K562 (cell line): ENCODE measurements around the gene TIMM44. TPM values are rescaled to one million over a fixed set of nuclear protein-coding genes. Genes with fewer than 3 reads are reported as not detected.

Experiments
- ARID1B ChIP-seq: fragments of 450-650 bp; IDR thresholded peaks from 2 replicates; pipeline ENCODE4 v1.6.1; 2016; ENCODE audit warnings: antibody characterized with exemption, mild to moderate bottlenecking, inconsistent platforms
- ARNT ChIP-seq, 2 experiments: fragments of 450-650 bp; IDR thresholded peaks; 2 replicates each; pipeline ENCODE4 v1.6.1; 2016; ENCODE audit warnings: mild to moderate bottlenecking in 1 of 2
- CEBPB ChIP-seq: fragments of 450-650 bp; IDR thresholded peaks from 2 replicates; pipeline ENCODE4 v1.6.1; 2016; ENCODE audit warnings: missing genetic modification characterization, missing compliant biosample characterization
- JUND ChIP-seq, 2 experiments: IDR thresholded peaks; 2 replicates in 1 of 2; 3 replicates in 1 of 2; pipeline ENCODE4 v1.6.1; 2011; ENCODE audit warnings: borderline replicate concordance in 2 of 2, low read depth in 2 of 2, low read length in 2 of 2, improper control_type of control experiment in 1 of 2, missing biosample characterization in 1 of 2, missing genetic modification characterization in 1 of 2, missing genetic modification reagents in 1 of 2
- MIER1 ChIP-seq: fragments of 450-650 bp; IDR thresholded peaks from 2 replicates; pipeline ENCODE4 v1.6.1; 2016; ENCODE audit warnings: antibody characterized with exemption, mild to moderate bottlenecking, low read depth
- MITF ChIP-seq: IDR thresholded peaks from 2 replicates; pipeline ENCODE4 v1.6.1; 2014; ENCODE audit warnings: antibody characterized with exemption
- MTA1 ChIP-seq: fragments of 450-650 bp; IDR thresholded peaks from 2 replicates; pipeline ENCODE4 v1.6.1; 2017; ENCODE audit warnings: borderline replicate concordance
- PYGO2 ChIP-seq: fragments of 450-650 bp; IDR thresholded peaks from 2 replicates; pipeline ENCODE4 v1.6.1; 2016; ENCODE audit warnings: mild to moderate bottlenecking, missing genetic modification characterization, moderate library complexity, missing compliant biosample characterization
- RAD51 ChIP-seq: fragments of 450-650 bp; IDR thresholded peaks from 2 replicates; pipeline ENCODE4 v1.7.1; 2016; ENCODE audit warnings: low read depth, mild to moderate bottlenecking, borderline replicate concordance
- RBM34 ChIP-seq: fragments of 200-400 bp; formaldehyde crosslinking; IDR thresholded peaks from 2 replicates; pipeline ENCODE4 v1.6.1; 2018; ENCODE audit warnings: low read length, borderline replicate concordance; ENCODE audit not compliant: insufficient read depth
- RCOR1 ChIP-seq, 2 experiments: IDR thresholded peaks; 2 replicates each; pipeline ENCODE4 v1.6.1; 2012; ENCODE audit warnings: low read depth in 2 of 2, low read length in 2 of 2, borderline replicate concordance in 1 of 2, improper control_type of control experiment in 1 of 2
- SAP30 ChIP-seq: fragments of 200-600 bp; sonication (generic); IDR thresholded peaks from 2 replicates; pipeline ENCODE4 v1.6.1; 2012; ENCODE audit warnings: borderline replicate concordance, low read depth, mild to moderate bottlenecking, moderate library complexity, low read length, control low read depth, inconsistent platforms; ENCODE audit not compliant: insufficient read depth, poor library complexity, severe bottlenecking
- ZBTB12 ChIP-seq: fragments of 250-450 bp; sonication (Bioruptor Pico); IDR thresholded peaks from 2 replicates; pipeline ENCODE4 v1.4.0; 2020
- ZNF121 ChIP-seq: sonication (generic); formaldehyde crosslinking; conservative IDR thresholded peaks from 2 replicates; pipeline ENCODE4 v1.8.0; 2022; ENCODE audit warnings: missing genetic modification reagents
- ZNF384 ChIP-seq: IDR thresholded peaks from 2 replicates; pipeline ENCODE4 v1.6.1; 2012; ENCODE audit warnings: low read depth, low read length, improper control_type of control experiment
- ZZZ3 ChIP-seq: fragments of 450-650 bp; IDR thresholded peaks from 2 replicates; pipeline ENCODE4 v1.6.1; 2016; ENCODE audit warnings: antibody characterized with exemption, mild to moderate bottlenecking, moderate library complexity
- polyA plus RNA-seq, 8 experiments: library from polyadenylated mRNA; depleted of rRNA in 4 of 8; stranded (reverse) in 5 of 8; unstranded in 3 of 8; fragments of >200 nt; fragmentation: Nextera tagmentation in 2 of 8; fragmentation: Illumina TruSeq in 1 of 8; extraction: Ambion mirVana in 2 of 8; extraction: Trizol in 1 of 8; gene quantifications; 2 replicates each; pipeline versions ENCODE4 v1.2.1 to v1.2.3, GENCODE V29; 2011 to 2014; ENCODE audit warnings: inconsistent platforms in 1 of 8, missing spikeins in 1 of 8
- total RNA-seq, 7 experiments: library from RNA; depleted of rRNA in 6 of 7; stranded (reverse); fragments of >200 nt in 6 of 7; fragmentation: Illumina TruSeq in 2 of 7; extraction: Trizol in 2 of 7; gene quantifications; 2 replicates each; pipeline versions ENCODE4 v1.2.1 to v1.2.3, GENCODE V29; 2011 to 2021; ENCODE audit warnings: low replicate concordance in 1 of 7
- TF ChIP-seq, protein P1 (sequence below): fragments of 250-450 bp; sonication (Bioruptor Pico); IDR thresholded peaks from 2 replicates; pipeline ENCODE4 v1.9.0; 2021; ENCODE audit warnings: mild to moderate bottlenecking
- TF ChIP-seq, protein P2 (sequence below): fragments of 250-450 bp; sonication (Bioruptor Pico); IDR thresholded peaks from 2 replicates; pipeline ENCODE4 v1.8.0; 2022; ENCODE audit warnings: inconsistent platforms, mild to moderate bottlenecking, moderate library complexity, borderline replicate concordance
- TF ChIP-seq, protein P3 (sequence below): fragments of 250-450 bp; sonication (Bioruptor Pico); IDR thresholded peaks from 2 replicates; pipeline ENCODE4 v1.8.0; 2021; ENCODE audit warnings: mild to moderate bottlenecking, moderate library complexity

The TIMM44 gene
- total and polyA plus RNA-seq, 9 of the 15 experiments (the other 6 are each of a cell fraction or from before 2014, with no cell fraction given), result 10.3 to 231 (median 89.3) TPM

DNA sequence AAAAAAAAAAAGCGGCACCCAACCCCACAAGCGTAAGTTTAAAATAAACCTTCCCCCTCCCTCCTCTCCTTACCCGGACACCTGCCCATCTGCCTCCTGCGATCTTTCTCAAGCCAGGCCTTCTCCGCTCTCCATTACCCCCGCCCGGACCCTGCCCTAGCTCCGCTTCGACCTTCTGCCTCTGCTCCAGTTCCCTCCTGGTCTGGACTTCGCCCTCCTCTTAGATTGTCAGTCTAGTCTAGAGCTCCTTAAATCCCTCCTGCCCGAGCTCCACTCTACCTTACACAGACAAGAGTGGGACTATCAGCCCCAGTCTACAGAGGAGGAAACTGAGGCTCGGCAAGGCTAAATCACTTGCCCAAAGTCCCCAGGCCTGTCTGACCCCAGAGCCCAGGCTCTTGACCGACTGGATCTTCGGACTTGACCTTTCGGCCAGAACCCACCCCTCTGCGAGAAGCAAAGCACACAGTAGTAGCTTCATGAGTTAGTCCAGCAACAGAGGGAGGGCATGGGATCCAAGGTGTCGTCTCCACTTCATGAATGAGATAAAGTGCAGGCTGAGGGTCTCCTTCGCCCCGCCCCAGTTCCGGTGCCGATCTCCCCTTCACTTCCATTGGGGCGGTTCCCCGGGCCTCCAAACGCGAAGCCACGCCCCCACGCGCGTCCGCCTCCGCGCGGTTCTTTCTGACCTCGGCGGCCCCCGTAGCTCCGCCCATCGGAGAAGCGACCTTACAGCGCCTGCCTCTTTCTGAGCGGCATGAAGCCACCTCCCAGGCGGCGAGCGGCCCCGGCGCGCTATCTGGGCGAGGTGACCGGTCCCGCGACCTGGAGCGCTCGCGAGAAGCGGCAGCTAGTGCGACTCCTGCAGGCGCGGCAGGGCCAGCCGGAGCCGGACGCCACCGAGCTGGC is 23.6 kb downstream of the TIMM44 start, which contains the start of gene SNAPC2 (continued):
- TF ChIP-seq MIER1, result 0 out of 2 replicates have a peak, but pooled peaks have one; percentile 63
- TF ChIP-seq JUND (IDR thresholded peaks at IDR 0.05; ENCODE audit: borderline replicate concordance, low read depth, low read length), result 0 out of 2 replicates have a peak, but pooled peaks have one; percentile 19
- TF ChIP-seq JUND (tag; IDR thresholded peaks at IDR 0.05; ENCODE audit: borderline replicate concordance, low read depth, low read length), result peak; percentile 25; the same call in 1 of the 3 replicates
- TF ChIP-seq MITF, result no peak
- TF ChIP-seq, protein P1, sequence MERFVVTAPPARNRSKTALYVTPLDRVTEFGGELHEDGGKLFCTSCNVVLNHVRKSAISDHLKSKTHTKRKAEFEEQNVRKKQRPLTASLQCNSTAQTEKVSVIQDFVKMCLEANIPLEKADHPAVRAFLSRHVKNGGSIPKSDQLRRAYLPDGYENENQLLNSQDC (CRISPR knock-in tag), result no peak
- TF ChIP-seq, protein P2, sequence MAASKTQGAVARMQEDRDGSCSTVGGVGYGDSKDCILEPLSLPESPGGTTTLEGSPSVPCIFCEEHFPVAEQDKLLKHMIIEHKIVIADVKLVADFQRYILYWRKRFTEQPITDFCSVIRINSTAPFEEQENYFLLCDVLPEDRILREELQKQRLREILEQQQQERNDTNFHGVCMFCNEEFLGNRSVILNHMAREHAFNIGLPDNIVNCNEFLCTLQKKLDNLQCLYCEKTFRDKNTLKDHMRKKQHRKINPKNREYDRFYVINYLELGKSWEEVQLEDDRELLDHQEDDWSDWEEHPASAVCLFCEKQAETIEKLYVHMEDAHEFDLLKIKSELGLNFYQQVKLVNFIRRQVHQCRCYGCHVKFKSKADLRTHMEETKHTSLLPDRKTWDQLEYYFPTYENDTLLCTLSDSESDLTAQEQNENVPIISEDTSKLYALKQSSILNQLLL (CRISPR knock-in tag), result no peak
- no peak for TF ChIP-seq ZNF121 (CRISPR knock-in tag)
- no peak for TF ChIP-seq ZNF384
- no peak for TF ChIP-seq CEBPB (tag)
- TF ChIP-seq, protein P3, sequence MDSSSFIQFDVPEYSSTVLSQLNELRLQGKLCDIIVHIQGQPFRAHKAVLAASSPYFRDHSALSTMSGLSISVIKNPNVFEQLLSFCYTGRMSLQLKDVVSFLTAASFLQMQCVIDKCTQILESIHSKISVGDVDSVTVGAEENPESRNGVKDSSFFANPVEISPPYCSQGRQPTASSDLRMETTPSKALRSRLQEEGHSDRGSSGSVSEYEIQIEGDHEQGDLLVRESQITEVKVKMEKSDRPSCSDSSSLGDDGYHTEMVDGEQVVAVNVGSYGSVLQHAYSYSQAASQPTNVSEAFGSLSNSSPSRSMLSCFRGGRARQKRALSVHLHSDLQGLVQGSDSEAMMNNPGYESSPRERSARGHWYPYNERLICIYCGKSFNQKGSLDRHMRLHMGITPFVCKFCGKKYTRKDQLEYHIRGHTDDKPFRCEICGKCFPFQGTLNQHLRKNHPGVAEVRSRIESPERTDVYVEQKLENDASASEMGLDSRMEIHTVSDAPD (CRISPR knock-in tag), result no peak
- no peak for TF ChIP-seq ARID1B
- no peak for TF ChIP-seq RAD51
- peak; percentile 61 for TF ChIP-seq SAP30
- TF ChIP-seq PYGO2, result no peak
- TF ChIP-seq RCOR1 (IDR thresholded peaks at IDR 0.05; ENCODE audit: borderline replicate concordance in 1 of 2, low read depth in 2 of 2, low read length in 2 of 2), result 0 out of 4 replicates have a peak, but pooled peaks of 1 of the 2 experiments have one; percentile 11
- TF ChIP-seq ZBTB12 (CRISPR knock-in tag), result no peak
- no peak for TF ChIP-seq MTA1
- no peak for TF ChIP-seq ARNT (IDR thresholded peaks at IDR 0.05)
- peak; percentile 95; the same call in 1 of the 2 replicates for TF ChIP-seq RBM34
- TF ChIP-seq ZZZ3, result no peak
